ENCODE results near the gene ADGRL2.
A peak's percentile ranks its signal among the peaks of the same experiment; 100 is the strongest.

The ADGRL2 gene

GRCh38 chr1:81799939-81800694 lies 617 bp upstream of the ADGRL2 start:
- DNase-seq (ENCODE audit: low read depth), result peak; percentile 50
- in situ Hi-C loops (cut with HindIII; ENCODE audit: low sequenced_read_pairs), result no loop called here
- peak overlapping the region; percentile 83 for H3K4me3 ChIP-seq (ENCODE audit: low read depth, low read length)
- no peak for TF ChIP-seq CTCF (IDR thresholded peaks at IDR 0.05; ENCODE audit: low read depth, low read length, missing control alignments)

DNA sequence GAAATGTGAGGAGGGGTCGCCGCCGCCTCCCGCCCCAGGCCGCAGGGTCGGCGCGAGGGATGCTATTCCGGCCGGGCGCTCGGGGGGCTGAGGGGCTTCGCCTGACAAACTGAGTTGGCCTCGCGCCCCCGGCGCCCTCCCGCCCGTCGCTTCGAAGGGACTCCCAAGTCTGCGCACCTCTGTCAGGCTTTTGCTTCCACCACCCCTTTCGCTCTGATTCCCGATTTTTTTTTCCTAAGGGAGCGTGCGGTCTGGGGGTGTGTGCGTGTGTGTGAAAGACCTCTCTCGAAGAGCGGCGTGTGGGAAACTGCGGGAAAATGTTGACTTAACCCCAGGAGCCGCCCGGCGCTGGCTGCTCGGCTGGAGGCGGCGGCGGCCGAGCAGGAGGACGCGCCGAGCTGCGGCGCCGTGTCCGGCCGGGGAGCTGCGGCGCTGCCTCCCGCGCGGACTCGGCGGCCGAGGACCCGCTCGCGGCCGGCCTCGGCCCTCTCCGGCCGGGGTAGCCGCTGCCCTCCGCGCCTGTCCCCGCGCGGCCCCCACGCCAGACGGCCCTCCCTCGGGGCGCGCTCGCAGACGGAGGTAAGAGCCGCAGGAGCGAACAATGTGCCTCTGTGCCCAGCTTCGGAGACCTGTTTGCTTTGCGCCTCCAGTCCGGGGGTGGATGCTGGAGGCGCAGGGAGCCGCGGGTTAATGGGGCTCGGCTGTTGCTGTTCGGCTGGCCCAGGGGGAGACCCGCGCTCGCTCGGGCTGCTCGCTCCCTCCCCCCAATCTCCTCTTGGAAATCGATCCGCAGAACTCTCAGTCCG lies 1.1 kb downstream of the ADGRL2 start:
- TF ChIP-seq CTCF (IDR thresholded peaks at IDR 0.05; ENCODE audit: low read depth, low read length, missing control alignments), result no peak
- in situ Hi-C loops (cut with HindIII; ENCODE audit: low sequenced_read_pairs), result no loop called here
- no peak for DNase-seq (ENCODE audit: low read depth)
- peak overlapping the region; percentile 83 for H3K4me3 ChIP-seq (ENCODE audit: low read depth, low read length)

DNA sequence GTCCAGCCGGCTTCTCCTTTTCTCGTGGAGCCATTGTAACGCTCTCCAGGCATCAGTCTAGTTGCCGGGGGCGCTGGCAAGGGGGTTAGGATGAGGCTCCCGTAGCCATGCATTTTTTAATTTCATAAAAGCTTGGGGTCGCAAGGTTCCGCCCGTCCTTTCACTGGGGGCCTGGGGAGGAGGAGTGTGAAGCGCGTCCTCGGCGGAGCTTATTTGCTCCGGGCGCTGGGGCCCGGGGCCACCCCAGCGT lies 1.6 kb downstream of the ADGRL2 start:
- peak overlapping the region; percentile 83 for H3K4me3 ChIP-seq (ENCODE audit: low read depth, low read length)
- no peak for TF ChIP-seq CTCF (IDR thresholded peaks at IDR 0.05; ENCODE audit: low read depth, low read length, missing control alignments)
- no peak for DNase-seq (ENCODE audit: low read depth)
- in situ Hi-C loops (cut with HindIII; ENCODE audit: low sequenced_read_pairs), result no loop called here

- peak; percentile 65 for TF ChIP-seq CTCF (IDR thresholded peaks at IDR 0.05; ENCODE audit: low read depth, low read length, missing control alignments)
- in situ Hi-C loops (cut with HindIII; ENCODE audit: low sequenced_read_pairs), result no loop called here
- no peak for DNase-seq (ENCODE audit: low read depth)
- peak overlapping the region; percentile 83 for H3K4me3 ChIP-seq (ENCODE audit: low read depth, low read length)
Observed at GRCh38 chr1:81802707-81803430, 2.1 kb downstream of the ADGRL2 start.

DNA sequence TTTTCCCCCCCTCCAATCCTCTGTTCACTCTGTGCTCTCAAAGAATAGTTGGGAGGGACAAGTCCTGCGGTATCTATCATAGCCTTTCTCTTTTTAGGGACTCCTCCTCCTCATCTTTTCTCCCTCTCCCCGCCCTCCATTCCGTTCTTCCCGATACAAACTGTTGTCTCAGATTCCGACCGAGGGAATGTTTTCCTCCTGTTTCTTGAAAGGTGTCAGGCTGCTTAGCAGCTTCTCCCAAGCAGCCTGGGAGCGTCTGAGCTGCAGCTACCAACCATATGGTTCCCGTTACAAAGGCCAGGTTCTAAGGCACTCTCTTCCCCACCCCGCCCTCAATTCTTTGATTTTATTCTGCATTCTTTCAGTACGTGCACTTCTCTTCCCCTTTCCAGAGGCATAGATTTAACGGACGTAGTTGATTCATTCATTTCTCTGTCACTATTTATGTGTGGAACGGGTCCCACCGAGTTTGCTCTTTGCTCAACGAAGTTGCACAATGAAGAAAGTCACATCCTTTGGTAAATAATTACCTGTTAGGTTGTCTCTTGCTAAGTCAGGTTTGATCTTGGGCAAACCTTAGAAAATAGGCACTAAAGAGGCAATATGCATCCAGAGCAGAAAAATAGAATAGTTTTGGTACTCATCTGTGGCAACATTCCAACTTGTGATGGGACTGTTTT lies 2.8 kb downstream of the ADGRL2 start:
- in situ Hi-C loops (cut with HindIII; ENCODE audit: low sequenced_read_pairs), result no loop called here
- DNase-seq (ENCODE audit: low read depth), result no peak
- H3K4me3 ChIP-seq (ENCODE audit: low read depth, low read length), result peak overlapping the region; percentile 83
- TF ChIP-seq CTCF (IDR thresholded peaks at IDR 0.05; ENCODE audit: low read depth, low read length, missing control alignments), result no peak

- in situ Hi-C loops (cut with HindIII; ENCODE audit: low sequenced_read_pairs), result no loop called here
- no peak for TF ChIP-seq CTCF (IDR thresholded peaks at IDR 0.05; ENCODE audit: low read depth, low read length, missing control alignments)
- DNase-seq (ENCODE audit: low read depth), result no peak
- H3K4me3 ChIP-seq (ENCODE audit: low read depth, low read length), result no peak overlapping the region
Observed at GRCh38 chr1:81804312-81804711, 3.6 kb downstream of the ADGRL2 start.

All from astrocyte of the cerebellum (primary cell).